SK-N-MC (cell line): ENCODE results near the gene HDAC3.

Experiments
- EZH2 ChIP-seq: fragments of 200-600 bp; sonication (generic); IDR thresholded peaks from one replicate; pipeline ENCODE4 v1.6.1; 2017; ENCODE audit warnings: antibody characterized with exemption
- POLR2AphosphoS5 ChIP-seq: IDR thresholded peaks from 2 replicates; pipeline ENCODE4 v1.6.1; 2012; ENCODE audit warnings: mild to moderate bottlenecking, low read depth, low read length, borderline replicate concordance

- no peak for TF ChIP-seq POLR2AphosphoS5
- no peak for TF ChIP-seq EZH2
These were observed 23.3 kb downstream of the HDAC3 start for GRCh38 chr5:141613344-141613743.
